ENCODE results near the gene CRTC1. TPM values are rescaled to one million over a fixed set of nuclear protein-coding genes. Genes with fewer than 3 reads are reported as not detected.

CRTC1 gene
- total RNA-seq, 4 donors from 2014 or later: 2.8 to 6.5 (median 5.6) TPM

GRCh38 chr19:18711893-18712292, 28.4 kb downstream of the CRTC1 start:
- TF ChIP-seq, protein P1, sequence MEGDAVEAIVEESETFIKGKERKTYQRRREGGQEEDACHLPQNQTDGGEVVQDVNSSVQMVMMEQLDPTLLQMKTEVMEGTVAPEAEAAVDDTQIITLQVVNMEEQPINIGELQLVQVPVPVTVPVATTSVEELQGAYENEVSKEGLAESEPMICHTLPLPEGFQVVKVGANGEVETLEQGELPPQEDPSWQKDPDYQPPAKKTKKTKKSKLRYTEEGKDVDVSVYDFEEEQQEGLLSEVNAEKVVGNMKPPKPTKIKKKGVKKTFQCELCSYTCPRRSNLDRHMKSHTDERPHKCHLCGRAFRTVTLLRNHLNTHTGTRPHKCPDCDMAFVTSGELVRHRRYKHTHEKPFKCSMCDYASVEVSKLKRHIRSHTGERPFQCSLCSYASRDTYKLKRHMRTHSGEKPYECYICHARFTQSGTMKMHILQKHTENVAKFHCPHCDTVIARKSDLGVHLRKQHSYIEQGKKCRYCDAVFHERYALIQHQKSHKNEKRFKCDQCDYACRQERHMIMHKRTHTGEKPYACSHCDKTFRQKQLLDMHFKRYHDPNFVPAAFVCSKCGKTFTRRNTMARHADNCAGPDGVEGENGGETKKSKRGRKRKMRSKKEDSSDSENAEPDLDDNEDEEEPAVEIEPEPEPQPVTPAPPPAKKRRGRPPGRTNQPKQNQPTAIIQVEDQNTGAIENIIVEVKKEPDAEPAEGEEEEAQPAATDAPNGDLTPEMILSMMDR (IDR thresholded peaks at IDR 0.05): no peak
- no peak for DNase-seq (ENCODE audit: low spot score)
- no peak for ATAC-seq (ENCODE audit: low FRiP score)

DNA sequence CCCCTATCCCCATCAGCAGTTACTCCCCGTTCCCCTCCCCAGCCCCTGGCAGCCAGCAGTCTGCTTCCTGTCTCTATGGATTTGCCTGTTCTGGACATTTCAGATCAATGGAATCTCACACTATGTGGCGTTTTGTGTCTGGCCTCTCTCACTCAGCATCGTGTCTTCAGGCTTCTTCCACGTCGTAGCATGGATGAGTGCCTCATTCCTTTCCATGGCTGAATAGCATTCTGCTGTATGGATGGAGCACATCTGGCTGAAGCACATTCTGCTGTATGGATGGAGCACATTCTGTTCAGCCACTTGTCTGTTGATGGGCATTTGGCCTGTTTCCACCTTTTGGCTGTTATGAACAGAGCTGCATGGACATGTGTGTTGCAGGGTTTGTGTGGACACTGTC, 29.5 kb downstream of the CRTC1 start:
- DNase-seq (ENCODE audit: low spot score): no peak
- TF ChIP-seq, protein P1 (IDR thresholded peaks at IDR 0.05): no peak
- ATAC-seq (ENCODE audit: low FRiP score): no peak

GRCh38 chr19:18713550-18714117, 30.2 kb downstream of the CRTC1 start:
- DNase-seq (ENCODE audit: low spot score) (no peak), ATAC-seq (ENCODE audit: low FRiP score) (no peak)
- TF ChIP-seq, protein P1 (IDR thresholded peaks at IDR 0.05): no peak

GRCh38 chr19:18715416-18715815, 31.9 kb downstream of the CRTC1 start:
- TF ChIP-seq, protein P1 (IDR thresholded peaks at IDR 0.05): no peak
- no peak for DNase-seq (ENCODE audit: low spot score)
- no peak for ATAC-seq (ENCODE audit: low FRiP score)

GRCh38 chr19:18716857-18717256, 33.4 kb downstream of the CRTC1 start:
- TF ChIP-seq, protein P1 (IDR thresholded peaks at IDR 0.05): no peak
- DNase-seq (ENCODE audit: low spot score): no peak

DNA sequence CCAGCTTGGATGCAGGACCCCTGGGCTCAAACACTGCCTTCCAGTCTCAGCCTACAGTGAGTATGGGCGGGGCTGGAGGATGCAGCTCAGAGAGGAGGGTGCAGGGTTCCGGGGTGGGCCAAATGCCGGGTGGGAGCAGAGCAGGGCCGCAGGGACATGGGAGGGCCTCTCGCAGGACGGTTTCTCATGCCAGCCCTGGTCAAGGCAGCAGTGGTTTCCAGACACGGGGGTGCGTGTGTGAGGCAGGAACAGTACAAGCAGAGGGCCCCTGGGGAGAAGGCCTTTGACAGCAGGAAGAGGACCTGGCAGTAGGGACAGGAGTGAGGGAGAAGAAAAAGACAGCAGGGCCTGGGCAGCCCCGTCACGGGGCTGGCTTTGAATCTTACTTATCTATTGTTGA, 34.1 kb downstream of the CRTC1 start:
- ATAC-seq (ENCODE audit: low FRiP score) (no peak), DNase-seq (ENCODE audit: low spot score) (no peak)
- TF ChIP-seq, protein P1 (IDR thresholded peaks at IDR 0.05): no peak

More at GRCh38 chr19:18716857-18717256, 33.4 kb downstream of the CRTC1 start:
- no peak for ATAC-seq (ENCODE audit: low FRiP score)

DNA sequence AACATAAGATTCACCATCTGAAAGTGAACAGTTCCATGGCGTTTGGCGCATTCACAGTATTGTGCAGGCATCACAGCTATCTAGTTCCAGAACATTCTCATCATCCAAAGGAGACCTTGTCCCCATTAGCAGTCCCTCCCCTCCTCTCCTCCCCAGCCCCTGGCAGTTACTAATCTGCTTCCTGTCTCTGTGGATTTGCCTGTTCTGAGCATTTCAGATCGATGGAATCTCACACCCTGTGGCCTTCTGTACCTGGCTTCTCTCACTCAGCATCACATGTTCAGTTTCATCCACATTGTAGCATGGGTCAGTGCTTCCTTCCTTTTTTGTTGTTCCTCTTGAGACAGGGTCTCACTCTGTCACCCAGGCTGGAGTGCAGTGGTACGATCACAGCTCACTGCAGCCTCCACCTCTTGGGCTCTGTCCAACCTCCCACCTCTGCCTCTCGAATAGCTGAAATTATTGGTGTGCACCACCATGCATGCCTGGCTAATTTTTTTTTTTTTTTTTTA, 34.6 kb downstream of the CRTC1 start:
- ATAC-seq (ENCODE audit: low FRiP score) (no peak), DNase-seq (ENCODE audit: low spot score) (no peak)
- TF ChIP-seq, protein P1 (IDR thresholded peaks at IDR 0.05): no peak

Data from omental fat pad (tissue), 4 donors.